ENCODE results near the gene SMIM13. TPM values are rescaled to one million over a fixed set of nuclear protein-coding genes. Genes with fewer than 3 reads are reported as not detected.

Gene SMIM13
- total RNA-seq, 2 experiments from 2014 or later, result 13.9 to 19.0 TPM

DNA sequence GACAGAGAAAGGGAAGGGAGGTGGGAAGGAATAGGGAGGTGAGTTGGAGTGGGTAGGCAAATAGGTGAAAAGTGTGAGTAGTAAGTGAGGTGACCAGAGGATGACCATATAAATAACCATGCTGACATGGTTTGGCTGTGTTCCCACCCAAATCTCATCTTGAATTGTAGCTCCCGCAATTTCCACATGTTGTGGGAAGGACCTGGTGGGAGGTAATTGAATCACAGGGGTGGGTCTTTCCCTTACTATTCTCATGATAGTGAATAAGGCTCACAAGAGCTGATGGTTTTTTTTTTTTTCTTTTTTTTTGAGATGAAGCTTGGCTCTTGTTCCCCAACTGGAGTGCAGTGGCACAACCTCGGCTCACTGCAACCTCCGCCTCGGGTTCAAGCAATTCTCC lies 21.5 kb upstream of the SMIM13 start:
- Histone ChIP-seq H3K9me2 (ENCODE audit: insufficient read depth, low read length) (no peaks in the 10 kb centered on the region), H2AFZ (ENCODE audit: low read length) (no peak overlapping the region), H4K20me1 (ENCODE audit: insufficient read depth, low read length) (no peaks in the 10 kb centered on the region), H3K27ac (ENCODE audit: low read depth, low read length, poor library complexity, severe bottlenecking) (no peak overlapping the region), H3K4me3 (ENCODE audit: low read depth, low read length, poor library complexity, severe bottlenecking) (no peak overlapping the region), H3K4me2 (ENCODE audit: low read length) (no peak overlapping the region), H3K9me3 (ENCODE audit: low read length) (no peaks in the 10 kb centered on the region), H3K4me1 (ENCODE audit: insufficient read depth, low read length, poor library complexity, severe bottlenecking) (no peaks in the 10 kb centered on the region), H3K79me2 (ENCODE audit: insufficient read depth, low read depth, low read length) (no peaks in the 10 kb centered on the region), H3K36me3 (ENCODE audit: insufficient read depth, low read length) (no peaks in the 10 kb centered on the region)
- POLR2A ChIA-PET, result interaction anchor here (1.6 kb wide), 1 partner anchor 11 kb away, joined by 3 read pairs; no protein-coding TSS in a partner anchor
- TF ChIP-seq EZH2phosphoT487 (IDR thresholded peaks at IDR 0.05; ENCODE audit: borderline replicate concordance, low read depth, low read length), result no peak
- TF ChIP-seq, protein P1, sequence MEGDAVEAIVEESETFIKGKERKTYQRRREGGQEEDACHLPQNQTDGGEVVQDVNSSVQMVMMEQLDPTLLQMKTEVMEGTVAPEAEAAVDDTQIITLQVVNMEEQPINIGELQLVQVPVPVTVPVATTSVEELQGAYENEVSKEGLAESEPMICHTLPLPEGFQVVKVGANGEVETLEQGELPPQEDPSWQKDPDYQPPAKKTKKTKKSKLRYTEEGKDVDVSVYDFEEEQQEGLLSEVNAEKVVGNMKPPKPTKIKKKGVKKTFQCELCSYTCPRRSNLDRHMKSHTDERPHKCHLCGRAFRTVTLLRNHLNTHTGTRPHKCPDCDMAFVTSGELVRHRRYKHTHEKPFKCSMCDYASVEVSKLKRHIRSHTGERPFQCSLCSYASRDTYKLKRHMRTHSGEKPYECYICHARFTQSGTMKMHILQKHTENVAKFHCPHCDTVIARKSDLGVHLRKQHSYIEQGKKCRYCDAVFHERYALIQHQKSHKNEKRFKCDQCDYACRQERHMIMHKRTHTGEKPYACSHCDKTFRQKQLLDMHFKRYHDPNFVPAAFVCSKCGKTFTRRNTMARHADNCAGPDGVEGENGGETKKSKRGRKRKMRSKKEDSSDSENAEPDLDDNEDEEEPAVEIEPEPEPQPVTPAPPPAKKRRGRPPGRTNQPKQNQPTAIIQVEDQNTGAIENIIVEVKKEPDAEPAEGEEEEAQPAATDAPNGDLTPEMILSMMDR (conservative IDR thresholded peaks at IDR 0.05; ENCODE audit: low read length), result no peak
- CTCF ChIA-PET (ENCODE audit: unreplicated experiment), result no interaction called here
- no peak for DNase-seq (ENCODE audit: low spot score)
- intact Hi-C loops (cut with micrococcal nuclease; ENCODE audit: unreplicated experiment), result no loop called here
- no TSS peak for BruUV-seq (replicated peaks)

DNA sequence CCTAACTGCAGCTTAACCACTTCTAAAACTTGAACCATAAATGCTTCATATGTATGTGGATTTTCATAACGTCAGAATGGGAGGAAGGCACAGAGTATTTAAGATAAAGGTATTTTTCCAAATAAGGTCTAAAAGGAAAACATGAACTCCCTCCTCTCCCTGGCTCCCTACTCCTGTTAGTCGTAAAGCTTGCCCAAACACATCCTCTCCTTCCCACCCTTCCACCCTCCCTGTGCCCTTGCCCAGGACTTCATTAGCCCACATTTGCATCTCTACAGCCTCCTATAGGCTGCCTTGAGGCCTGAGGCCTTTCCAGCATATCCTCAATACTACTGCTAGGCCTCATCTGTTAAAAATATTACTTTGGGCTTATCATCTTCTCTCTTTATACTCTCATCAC lies 17.1 kb upstream of the SMIM13 start:
- no peak for DNase-seq (ENCODE audit: low spot score)
- BruUV-seq (replicated peaks), result no TSS peak
- H3K27ac ChIP-seq (ENCODE audit: low read depth, low read length, poor library complexity, severe bottlenecking), result no peak overlapping the region
- TF ChIP-seq, protein P1 (conservative IDR thresholded peaks at IDR 0.05; ENCODE audit: low read length), result no peak
- no peak for TF ChIP-seq EZH2phosphoT487 (IDR thresholded peaks at IDR 0.05; ENCODE audit: borderline replicate concordance, low read depth, low read length)
- H3K9me2 ChIP-seq (ENCODE audit: insufficient read depth, low read length), result no peaks in the 10 kb centered on the region
- CTCF ChIA-PET (ENCODE audit: unreplicated experiment), result no interaction called here
- no peak overlapping the region for H3K4me2 ChIP-seq (ENCODE audit: low read length)
- no peaks in the 10 kb centered on the region for H3K79me2 ChIP-seq (ENCODE audit: insufficient read depth, low read depth, low read length)
- H3K9me3 ChIP-seq (ENCODE audit: low read length), result no peaks in the 10 kb centered on the region
- intact Hi-C loops (cut with micrococcal nuclease; ENCODE audit: unreplicated experiment), result no loop called here
- H4K20me1 ChIP-seq (ENCODE audit: insufficient read depth, low read length), result no peaks in the 10 kb centered on the region
- no peaks in the 10 kb centered on the region for H3K36me3 ChIP-seq (ENCODE audit: insufficient read depth, low read length)
- H2AFZ ChIP-seq (ENCODE audit: low read length), result no peak overlapping the region
- H3K4me1 ChIP-seq (ENCODE audit: insufficient read depth, low read length, poor library complexity, severe bottlenecking), result no peaks in the 10 kb centered on the region
- POLR2A ChIA-PET, result no interaction called here
- H3K4me3 ChIP-seq (ENCODE audit: low read depth, low read length, poor library complexity, severe bottlenecking), result no peak overlapping the region

DNA sequence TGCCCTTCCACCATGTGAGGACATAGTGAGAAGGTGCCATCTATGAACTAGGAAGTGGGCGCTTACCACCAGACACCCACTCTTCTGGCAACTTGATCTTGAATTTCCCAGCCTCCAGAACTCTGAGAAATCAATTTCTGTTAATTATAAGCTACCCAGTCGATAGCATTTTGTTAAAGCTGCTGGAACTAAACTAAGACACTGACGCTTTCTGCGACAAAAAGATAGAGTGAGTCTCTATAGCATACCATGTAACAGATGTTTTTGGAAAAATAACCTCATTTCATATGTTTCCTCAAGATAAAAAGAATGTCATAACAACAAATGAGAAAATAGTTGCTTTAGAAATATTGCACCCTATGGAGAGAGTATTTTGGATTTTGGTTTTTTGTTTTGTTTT lies 15.4 kb upstream of the SMIM13 start:
- no TSS peak for BruUV-seq (replicated peaks)
- Histone ChIP-seq H3K4me3 (ENCODE audit: low read depth, low read length, poor library complexity, severe bottlenecking) (no peak overlapping the region), H3K79me2 (ENCODE audit: insufficient read depth, low read depth, low read length) (no peaks in the 10 kb centered on the region), H3K9me3 (ENCODE audit: low read length) (no peaks in the 10 kb centered on the region), H3K27ac (ENCODE audit: low read depth, low read length, poor library complexity, severe bottlenecking) (no peak overlapping the region), H3K9me2 (ENCODE audit: insufficient read depth, low read length) (no peaks in the 10 kb centered on the region), H2AFZ (ENCODE audit: low read length) (no peak overlapping the region), H3K4me1 (ENCODE audit: insufficient read depth, low read length, poor library complexity, severe bottlenecking) (no peaks in the 10 kb centered on the region), H4K20me1 (ENCODE audit: insufficient read depth, low read length) (no peaks in the 10 kb centered on the region), H3K36me3 (ENCODE audit: insufficient read depth, low read length) (no peaks in the 10 kb centered on the region), H3K4me2 (ENCODE audit: low read length) (no peak overlapping the region)
- no peak for TF ChIP-seq EZH2phosphoT487 (IDR thresholded peaks at IDR 0.05; ENCODE audit: borderline replicate concordance, low read depth, low read length)
- POLR2A ChIA-PET, result interaction anchor here (0.8 kb wide), 1 partner anchor 51 kb away, joined by 3 read pairs; no protein-coding TSS in a partner anchor
- DNase-seq (ENCODE audit: low spot score), result no peak
- intact Hi-C loops (cut with micrococcal nuclease; ENCODE audit: unreplicated experiment), result no loop called here
- CTCF ChIA-PET (ENCODE audit: unreplicated experiment), result no interaction called here

All from OCI-LY7 (cell line).